Measurements from ENCODE around the gene CDH1. TPM values are rescaled to one million over a fixed set of nuclear protein-coding genes. Genes with fewer than 3 reads are reported as not detected.

CDH1 gene
- total RNA-seq, 2 donors from 2014 or later, result 0.38 to 0.59 TPM

DNA sequence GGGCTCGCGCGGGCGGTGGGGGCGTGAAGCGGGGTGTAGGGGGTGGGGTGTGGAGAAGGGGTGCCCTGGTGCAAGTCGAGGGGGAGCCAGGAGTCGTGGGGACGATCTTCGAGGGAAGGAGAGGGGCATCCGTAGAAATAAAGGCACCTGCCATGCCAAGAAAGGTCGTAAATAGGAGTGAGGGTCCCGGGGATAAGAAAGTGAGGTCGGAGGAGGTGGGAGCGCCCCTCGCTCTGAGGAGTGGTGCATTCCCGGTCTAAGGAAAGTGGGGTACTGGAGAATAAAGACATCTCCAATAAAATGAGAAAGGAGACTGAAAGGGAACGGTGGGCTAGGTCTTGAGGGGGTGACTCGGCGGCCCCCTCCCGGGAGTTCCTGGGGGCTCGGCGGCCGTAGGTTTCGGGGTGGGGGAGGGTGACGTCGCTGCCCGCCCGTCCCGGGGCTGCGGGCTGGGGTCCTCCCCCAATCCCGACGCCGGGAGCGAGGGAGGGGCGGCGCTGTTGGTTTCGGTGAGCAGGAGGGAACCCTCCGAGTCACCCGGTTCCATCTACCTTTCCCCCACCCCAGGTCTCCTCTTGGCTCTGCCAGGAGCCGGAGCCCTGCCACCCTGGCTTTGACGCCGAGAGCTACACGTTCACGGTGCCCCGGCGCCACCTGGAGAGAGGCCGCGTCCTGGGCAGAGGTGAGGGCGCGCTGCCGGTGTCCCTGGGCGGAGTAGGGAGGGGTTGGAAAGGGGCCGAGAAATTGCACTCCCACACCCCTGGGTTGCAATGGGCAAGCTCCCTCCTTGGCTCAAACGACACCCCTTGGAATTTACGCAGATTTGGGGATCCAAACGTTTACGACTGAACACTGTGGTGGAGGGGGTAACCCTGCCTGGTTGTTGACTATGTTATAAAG lies 888 bp downstream of the CDH1 start:
- Mint-ChIP-seq H3K27me3 (peaks cover 30 to 43% of the 10 kb centered on the region in 2 donors), H3K27ac (no peak overlapping the region), H3K9me3 (no peaks in the 10 kb centered on the region), H3K36me3 (no peaks in the 10 kb centered on the region), H3K4me3 (no peak overlapping the region), H3K4me1 (ENCODE audit: low read depth in 2 of 2) (peaks cover 4 to 10% of the 10 kb centered on the region in 2 donors)
- no peak for DNase-seq (ENCODE audit: low spot score)
- ATAC-seq, result no peak

DNA sequence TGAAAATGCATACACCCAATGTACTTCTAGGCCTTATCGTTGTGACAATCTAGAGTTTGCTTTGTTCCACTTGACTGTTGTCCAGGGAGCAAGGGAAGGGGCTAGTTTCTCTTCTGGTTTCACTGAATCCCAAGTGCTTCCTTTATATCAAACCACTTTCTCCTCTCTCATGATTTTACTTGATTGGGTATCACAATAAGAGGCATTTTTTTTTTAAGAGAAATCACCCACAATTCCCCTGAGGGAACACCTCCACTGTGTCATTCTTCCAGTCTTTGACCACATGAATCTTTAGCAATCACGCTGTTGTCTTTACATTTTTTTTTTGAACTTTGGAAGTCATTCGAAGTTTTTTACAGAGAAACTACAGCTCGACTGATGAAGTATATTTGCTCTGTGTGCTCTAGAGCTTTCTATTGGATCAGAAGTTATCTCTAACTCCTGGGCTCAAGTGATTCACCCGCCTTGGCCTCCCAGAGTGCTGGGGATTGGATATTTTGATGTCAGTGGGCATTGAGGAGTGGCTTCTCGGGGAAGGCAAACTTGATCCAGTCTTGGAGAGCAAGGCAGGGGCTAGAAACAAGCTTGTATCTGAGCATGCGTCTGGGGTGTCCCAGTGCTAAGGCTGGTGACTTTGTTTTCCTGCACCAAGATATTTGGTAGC lies 3.0 kb downstream of the CDH1 start:
- no peak overlapping the region for H3K4me3 Mint-ChIP-seq
- no peaks in the 10 kb centered on the region for H3K9me3 Mint-ChIP-seq
- peaks cover 31 to 44% of the 10 kb centered on the region in 2 donors for H3K27me3 Mint-ChIP-seq
- ATAC-seq (no peak), DNase-seq (ENCODE audit: low spot score) (no peak)
- peaks cover 4 to 10% of the 10 kb centered on the region in 2 donors for H3K4me1 Mint-ChIP-seq (ENCODE audit: low read depth in 2 of 2)
- H3K27ac Mint-ChIP-seq, result no peak overlapping the region
- H3K36me3 Mint-ChIP-seq, result no peaks in the 10 kb centered on the region

DNA sequence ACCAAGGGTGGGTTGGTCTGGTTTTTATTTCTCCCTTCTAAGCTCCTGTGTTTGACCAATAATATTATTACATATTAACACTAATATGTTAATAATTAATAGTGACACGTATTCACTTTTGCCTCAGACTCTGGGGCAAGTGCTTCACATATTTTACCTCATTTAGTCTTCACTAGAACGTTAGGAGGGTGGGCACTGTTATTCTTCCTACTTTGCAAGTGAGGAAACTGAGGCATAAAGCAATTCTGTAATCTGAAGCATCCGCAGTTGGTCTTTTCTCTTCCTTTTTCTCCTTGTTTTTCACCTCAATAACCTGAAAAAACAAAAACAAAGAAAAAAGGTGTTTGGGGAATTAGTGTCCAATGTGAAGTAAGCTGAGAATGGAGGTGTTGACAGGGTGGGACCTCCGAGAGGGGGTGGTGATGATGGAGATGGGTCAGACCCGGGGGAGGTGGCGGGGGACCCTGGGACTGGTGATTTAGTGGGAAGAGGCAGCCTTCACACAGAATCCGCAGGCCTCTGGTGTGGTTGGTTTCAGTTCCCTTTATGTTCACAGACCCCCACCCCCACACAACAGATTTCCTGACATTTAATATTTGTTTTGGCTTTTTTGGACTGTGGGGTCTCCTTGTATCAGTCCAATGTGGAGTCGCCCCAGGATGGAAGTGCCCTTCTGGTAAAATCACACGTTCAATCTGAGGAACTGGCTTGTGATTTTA lies 3.7 kb downstream of the CDH1 start:
- ATAC-seq, result no peak
- Mint-ChIP-seq H3K27ac (no peak overlapping the region), H3K4me3 (no peak overlapping the region), H3K36me3 (no peaks in the 10 kb centered on the region), H3K9me3 (no peaks in the 10 kb centered on the region), H3K27me3 (peaks cover 30 to 42% of the 10 kb centered on the region in 2 donors), H3K4me1 (ENCODE audit: low read depth in 2 of 2) (peaks cover 4 to 10% of the 10 kb centered on the region in 2 donors)
- no peak for DNase-seq (ENCODE audit: low spot score)

DNA sequence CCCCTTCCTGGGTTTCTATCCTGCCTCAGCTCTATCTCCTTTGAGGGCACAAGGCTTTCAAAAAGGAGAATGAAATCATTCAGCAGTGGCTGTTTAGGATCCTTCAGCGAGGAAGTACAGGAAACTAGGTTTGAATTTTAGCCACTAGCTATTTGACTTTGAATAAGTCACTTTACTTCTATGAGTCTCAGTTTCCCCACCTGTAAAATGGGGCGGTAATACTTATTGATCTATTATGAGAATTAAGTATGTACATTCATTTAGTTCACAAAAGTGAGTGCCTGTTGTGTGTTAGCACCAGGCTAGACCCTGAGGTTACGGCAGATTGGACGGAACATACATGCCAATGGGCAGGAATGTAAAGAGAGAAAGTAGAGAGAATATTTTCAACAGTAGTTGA lies 6.6 kb downstream of the CDH1 start:
- Mint-ChIP-seq H3K36me3 (no peaks in the 10 kb centered on the region), H3K4me3 (no peak overlapping the region), H3K9me3 (no peaks in the 10 kb centered on the region), H3K27ac (peak overlapping the region in 1 of 2 donors; percentile 45), H3K27me3 (peaks cover 20 to 27% of the 10 kb centered on the region in 2 donors), H3K4me1 (ENCODE audit: low read depth in 2 of 2) (peaks cover 0 to 4% of the 10 kb centered on the region in 2 donors)
- DNase-seq (ENCODE audit: low spot score) (no peak), ATAC-seq (no peak)

DNA sequence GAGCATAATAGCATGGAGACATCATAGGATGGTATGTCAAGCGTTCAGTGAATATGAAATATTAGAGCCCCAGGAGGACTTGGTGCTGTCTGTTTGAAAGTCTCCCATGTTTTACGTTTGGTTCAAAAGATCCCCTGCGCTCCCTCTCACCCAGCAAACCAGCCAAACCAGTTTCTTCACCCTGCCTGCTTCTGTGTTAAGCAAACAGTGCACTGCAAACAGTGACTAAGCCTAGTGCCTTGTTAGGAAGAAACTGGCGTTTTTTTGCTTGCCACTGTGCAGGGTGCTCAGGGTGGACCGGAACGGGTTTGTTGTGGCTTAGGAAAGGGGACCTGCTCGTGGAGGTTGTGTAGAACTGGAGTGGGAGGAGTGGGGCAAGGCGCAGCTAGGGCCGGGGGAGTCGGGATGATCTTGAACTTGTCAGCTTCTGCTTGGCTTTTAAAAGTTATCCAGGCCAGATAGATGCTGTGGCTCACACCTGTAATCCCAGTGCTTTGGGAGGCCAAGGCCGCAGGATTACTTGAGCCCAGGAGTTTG lies 7.7 kb downstream of the CDH1 start:
- Mint-ChIP-seq H3K4me3 (no peak overlapping the region), H3K27ac (no peak overlapping the region), H3K36me3 (no peaks in the 10 kb centered on the region), H3K4me1 (ENCODE audit: low read depth in 2 of 2) (peaks cover 0 to 4% of the 10 kb centered on the region in 2 donors), H3K9me3 (no peaks in the 10 kb centered on the region), H3K27me3 (peaks cover 22 to 36% of the 10 kb centered on the region in 2 donors)
- ATAC-seq (no peak), DNase-seq (ENCODE audit: low spot score) (no peak)

DNA sequence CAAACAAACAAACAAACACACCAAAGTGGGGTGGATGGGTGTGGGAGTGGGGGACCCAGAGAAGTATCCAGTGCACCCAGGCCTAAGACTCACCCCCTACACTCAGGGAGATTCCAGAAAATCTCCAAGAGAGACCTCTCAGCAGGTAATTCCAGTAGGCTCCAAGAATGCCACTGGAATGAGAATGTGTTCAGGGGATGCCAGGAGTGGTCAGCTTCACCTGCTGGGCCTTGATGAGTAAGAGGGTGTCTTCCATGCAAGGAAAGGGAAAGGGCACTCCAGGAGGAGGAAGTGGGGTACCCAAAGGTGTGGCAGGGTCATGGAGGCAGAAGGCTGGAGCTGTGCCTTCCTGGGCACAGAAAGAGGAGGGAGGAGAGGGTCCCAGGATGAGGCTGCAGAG lies 9.9 kb downstream of the CDH1 start:
- H3K4me3 Mint-ChIP-seq, result no peak overlapping the region
- no peaks in the 10 kb centered on the region for H3K4me1 Mint-ChIP-seq (ENCODE audit: low read depth in 2 of 2)
- no peak overlapping the region for H3K27ac Mint-ChIP-seq
- ATAC-seq (peak in 1 of 2 donors; percentile 50), DNase-seq (ENCODE audit: low spot score) (no peak)
- H3K9me3 Mint-ChIP-seq, result no peaks in the 10 kb centered on the region
- H3K27me3 Mint-ChIP-seq, result peaks cover 23% of the 10 kb centered on the region in 2 donors
- H3K36me3 Mint-ChIP-seq, result no peaks in the 10 kb centered on the region

DNA sequence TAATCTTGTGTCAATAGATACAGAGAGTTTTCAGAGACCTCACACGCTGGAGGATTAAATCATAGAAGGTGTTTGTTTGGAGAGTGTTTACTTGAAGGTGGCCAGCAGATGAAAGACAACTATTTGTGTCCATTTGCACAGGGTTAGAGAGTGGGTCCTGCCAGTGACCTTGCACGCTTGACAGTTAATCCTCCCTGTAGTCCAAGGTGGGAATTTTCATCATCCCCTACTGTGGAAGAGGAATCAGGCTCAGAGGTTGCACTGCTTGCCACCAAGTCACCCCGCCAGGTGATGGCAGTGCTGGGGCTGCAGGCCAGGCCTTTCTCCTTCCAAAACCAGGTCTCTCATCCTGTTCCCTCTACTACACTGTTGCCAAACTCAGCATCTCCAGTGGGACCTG lies 12.3 kb downstream of the CDH1 start:
- Mint-ChIP-seq H3K27ac (no peak overlapping the region), H3K9me3 (no peaks in the 10 kb centered on the region), H3K4me3 (no peak overlapping the region), H3K4me1 (ENCODE audit: low read depth in 2 of 2) (peaks cover 8% of the 10 kb centered on the region in 2 donors), H3K27me3 (peaks cover 18 to 21% of the 10 kb centered on the region in 2 donors), H3K36me3 (no peaks in the 10 kb centered on the region)
- ATAC-seq (no peak), DNase-seq (ENCODE audit: low spot score) (no peak)

DNA sequence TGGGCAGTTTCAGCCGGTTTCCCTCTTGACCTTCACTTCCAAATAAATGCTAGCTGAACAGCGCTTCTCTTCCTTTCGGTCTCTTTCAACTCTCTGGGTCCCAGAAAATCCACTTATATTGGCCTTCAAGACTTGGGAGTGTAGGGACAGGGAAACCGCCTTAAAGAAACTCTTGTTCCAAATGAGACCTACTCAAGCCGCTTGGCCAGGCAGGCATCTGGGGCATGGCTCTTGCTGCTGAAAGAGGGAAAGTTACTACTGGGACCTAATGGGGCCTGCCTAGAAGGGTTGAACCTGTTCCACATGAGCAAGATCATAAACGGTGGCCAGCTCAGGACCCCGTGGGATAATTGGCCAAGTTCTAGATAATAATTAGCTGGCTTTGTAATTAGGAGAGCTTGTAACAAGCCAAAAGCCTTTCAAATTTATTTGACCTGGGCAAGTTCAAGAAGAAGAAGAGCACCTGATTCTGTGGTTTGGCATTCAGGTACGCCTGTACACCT lies 13.2 kb downstream of the CDH1 start:
- Mint-ChIP-seq H3K4me3 (no peak overlapping the region), H3K27me3 (peaks cover 17 to 22% of the 10 kb centered on the region in 2 donors), H3K36me3 (no peaks in the 10 kb centered on the region), H3K9me3 (no peaks in the 10 kb centered on the region), H3K4me1 (ENCODE audit: low read depth in 2 of 2) (peaks cover 8% of the 10 kb centered on the region in 2 donors), H3K27ac (no peak overlapping the region)
- DNase-seq (ENCODE audit: low spot score) (no peak), ATAC-seq (no peak)

DNA sequence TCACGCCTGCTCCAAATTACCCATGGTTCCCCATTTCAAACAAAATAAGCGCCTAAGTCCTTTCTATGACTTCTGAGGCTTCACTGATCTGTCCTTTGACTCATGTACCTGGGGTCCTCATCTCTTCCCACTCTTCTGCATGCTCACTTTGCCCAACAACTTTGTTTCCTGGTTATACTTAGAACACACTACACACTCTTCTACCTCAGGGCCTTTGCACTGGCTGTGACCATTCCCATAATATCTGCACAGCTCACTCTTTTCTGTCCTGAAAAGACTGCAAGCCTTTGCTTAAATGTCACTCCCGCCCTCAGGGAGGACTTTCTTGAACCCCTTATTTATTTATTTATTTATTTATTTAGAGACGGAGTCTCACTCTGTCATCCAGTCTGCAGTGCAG lies 14.1 kb downstream of the CDH1 start:
- no peak overlapping the region for H3K27ac Mint-ChIP-seq
- DNase-seq (ENCODE audit: low spot score) (no peak), ATAC-seq (no peak)
- H3K9me3 Mint-ChIP-seq, result no peaks in the 10 kb centered on the region
- H3K27me3 Mint-ChIP-seq, result peaks cover 17 to 22% of the 10 kb centered on the region in 2 donors
- peaks cover 8% of the 10 kb centered on the region in 2 donors for H3K4me1 Mint-ChIP-seq (ENCODE audit: low read depth in 2 of 2)
- H3K36me3 Mint-ChIP-seq, result no peaks in the 10 kb centered on the region
- no peak overlapping the region for H3K4me3 Mint-ChIP-seq

DNA sequence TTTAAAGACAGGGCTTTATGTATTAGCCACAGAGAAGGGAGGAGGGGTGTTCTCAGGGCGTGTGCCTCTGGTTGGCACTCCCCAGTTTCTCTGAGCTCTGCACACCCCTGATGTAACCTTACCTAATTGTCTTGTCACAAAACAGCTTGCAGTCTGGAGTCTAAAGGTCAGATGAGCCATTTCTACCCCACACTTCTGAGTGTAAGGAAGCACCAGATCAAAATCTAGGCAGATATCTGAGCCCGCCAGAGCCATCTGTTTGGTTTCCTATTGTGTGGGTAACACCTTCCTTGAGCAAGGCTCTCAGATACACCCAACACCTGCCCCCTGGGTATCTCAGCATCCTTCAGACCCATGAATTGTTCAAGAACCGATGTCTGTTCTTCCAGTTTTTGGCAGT lies 15.5 kb downstream of the CDH1 start:
- peak; percentile 64 to 83 for ATAC-seq
- no peak overlapping the region for H3K4me3 Mint-ChIP-seq

DNA sequence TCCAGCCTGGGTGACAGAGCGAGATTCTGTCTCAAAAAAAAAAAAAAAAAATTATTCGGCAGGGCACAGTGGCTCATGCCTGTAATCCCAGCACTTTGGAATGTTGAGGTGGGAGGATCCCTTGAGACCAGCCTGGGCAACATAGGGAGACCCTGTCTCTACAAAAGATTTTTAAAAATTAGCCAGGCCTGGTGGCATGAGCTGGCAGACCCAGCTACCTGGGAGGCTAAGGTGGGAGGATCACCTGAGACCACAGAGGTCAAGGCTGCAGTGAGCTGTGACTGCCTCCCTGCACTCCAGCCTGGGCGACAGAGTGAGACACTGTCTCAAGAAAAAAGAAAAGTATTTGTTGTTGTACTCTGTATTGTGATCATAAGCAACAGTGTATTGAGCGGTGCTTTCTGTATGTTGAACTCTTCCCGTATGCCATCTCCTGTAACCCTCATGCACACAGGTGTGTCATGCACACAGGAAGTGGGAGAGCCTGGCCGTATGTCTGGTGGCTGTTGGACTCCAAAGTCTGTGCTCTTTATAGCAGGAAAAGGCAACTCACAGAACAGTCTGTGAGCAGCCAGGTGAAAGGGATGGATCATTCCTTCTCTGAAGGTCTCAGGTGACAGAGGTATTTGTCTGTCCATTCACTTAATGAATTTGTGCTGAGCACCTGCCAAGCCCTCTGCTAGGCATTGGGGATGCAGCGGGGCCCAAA lies 17.1 kb downstream of the CDH1 start:
- DNase-seq (ENCODE audit: low spot score), result no peak
- Mint-ChIP-seq H3K4me3 (no peak overlapping the region), H3K4me1 (ENCODE audit: low read depth in 2 of 2) (peaks cover 8 to 15% of the 10 kb centered on the region in 2 donors), H3K27ac (no peak overlapping the region), H3K36me3 (no peaks in the 10 kb centered on the region), H3K9me3 (no peaks in the 10 kb centered on the region), H3K27me3 (peaks cover 8 to 19% of the 10 kb centered on the region in 2 donors)
- no peak for ATAC-seq

More for the DNA sequence above, 15.5 kb downstream of the CDH1 start:
- Mint-ChIP-seq H3K27ac (peak overlapping the region; percentile 7 to 12), H3K36me3 (no peaks in the 10 kb centered on the region), H3K9me3 (no peaks in the 10 kb centered on the region), H3K4me1 (ENCODE audit: low read depth in 2 of 2) (peaks cover 8 to 13% of the 10 kb centered on the region in 2 donors), H3K27me3 (peaks cover 17 to 22% of the 10 kb centered on the region in 2 donors)
- DNase-seq (ENCODE audit: low spot score), result no peak

DNA sequence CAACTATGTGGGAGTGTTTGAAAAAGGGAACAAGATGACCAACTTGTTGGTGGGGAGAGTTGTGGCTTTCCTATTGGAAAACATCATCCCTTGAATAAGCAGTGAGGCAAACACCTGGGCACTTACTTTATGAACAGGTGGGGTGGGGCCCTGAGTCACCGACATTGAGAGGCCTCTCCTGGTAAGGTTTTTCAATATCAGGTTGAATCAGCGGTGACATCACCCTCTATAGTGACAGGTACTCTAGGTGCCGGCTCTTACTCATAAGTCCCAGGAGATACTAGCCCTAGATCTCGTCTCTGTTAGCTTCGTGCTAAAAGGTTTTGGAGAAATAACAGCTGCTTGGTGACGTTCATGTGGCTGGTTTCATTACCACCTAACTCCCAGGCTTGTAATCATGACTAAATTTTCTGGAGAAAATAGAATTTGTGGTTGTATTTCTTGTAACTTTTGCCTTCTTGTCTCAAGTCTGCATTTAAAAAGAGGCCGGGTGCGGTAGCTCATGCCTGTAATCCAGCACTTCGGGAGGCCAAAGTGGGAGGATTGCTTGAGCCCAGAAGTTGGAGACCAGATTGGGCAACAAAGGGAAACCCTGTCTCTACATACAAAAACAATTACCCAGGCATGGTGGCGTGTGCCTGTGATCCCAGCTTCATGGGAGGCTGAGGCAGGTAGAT lies 19.3 kb downstream of the CDH1 start:
- peak; percentile 67 to 70 for ATAC-seq
- Mint-ChIP-seq H3K27ac (peak overlapping the region in 1 of 2 donors; percentile 36), H3K36me3 (no peaks in the 10 kb centered on the region), H3K27me3 (peaks cover 8 to 15% of the 10 kb centered on the region in 2 donors), H3K4me1 (ENCODE audit: low read depth in 2 of 2) (peaks cover 13 to 21% of the 10 kb centered on the region in 2 donors), H3K9me3 (no peaks in the 10 kb centered on the region), H3K4me3 (no peak overlapping the region)
- DNase-seq (ENCODE audit: low spot score), result no peak
